ENCODE results near the gene CCL25. TPM values are rescaled to one million over a fixed set of nuclear protein-coding genes. Genes with fewer than 3 reads are reported as not detected.

CCL25 gene
- total and polyA plus RNA-seq, 2 of the 13 experiments (the other 11 are each of a cell fraction or from before 2014, with no cell fraction given), result not detected

GRCh38 chr19:8085598-8086408 is 33.2 kb downstream of the CCL25 start (continued):
- no peak for TF ChIP-seq SYNCRIP (IDR thresholded peaks at IDR 0.05; ENCODE audit: insufficient read depth, low read depth, low read length)
- TF ChIP-seq CREB1 (IDR thresholded peaks at IDR 0.05), result peak; percentile 41; the same call in 1 of the 2 replicates
- no peak for TF ChIP-seq CREB1 (CRISPR knock-in tag; IDR thresholded peaks at IDR 0.05)
- TF ChIP-seq ZNF263 (CRISPR knock-in tag; IDR thresholded peaks at IDR 0.05), result 0 out of 2 replicates have a peak, but pooled peaks have one; percentile 15
- TF ChIP-seq REST (IDR thresholded peaks at IDR 0.05; ENCODE audit: borderline replicate concordance in 1 of 2, low read depth in 1 of 2, low read length in 2 of 2), result no peak
- no peak for TF ChIP-seq ZNF24 (IDR thresholded peaks at IDR 0.05)
- no peak for TF ChIP-seq ZSCAN9 (CRISPR knock-in tag; IDR thresholded peaks at IDR 0.05; ENCODE audit: borderline replicate concordance)
- no peak for TF ChIP-seq EHMT2 (IDR thresholded peaks at IDR 0.05; ENCODE audit: borderline replicate concordance, low read depth, low read length)
- TF ChIP-seq ZNF724P (CRISPR knock-in tag; IDR thresholded peaks at IDR 0.05; ENCODE audit: borderline replicate concordance), result no peak
- no peak for TF ChIP-seq AGO1 (IDR thresholded peaks at IDR 0.05; ENCODE audit: low read depth, low read length, poor library complexity, severe bottlenecking)
- no peak for TF ChIP-seq RNF2 (conservative IDR thresholded peaks at IDR 0.05; ENCODE audit: low read depth)
- peak; percentile 68 for TF ChIP-seq IRF2 (CRISPR knock-in tag; IDR thresholded peaks at IDR 0.05)
- no peak for TF ChIP-seq ZSCAN29 (CRISPR knock-in tag; conservative IDR thresholded peaks at IDR 0.05)
- TF ChIP-seq, protein P1, sequence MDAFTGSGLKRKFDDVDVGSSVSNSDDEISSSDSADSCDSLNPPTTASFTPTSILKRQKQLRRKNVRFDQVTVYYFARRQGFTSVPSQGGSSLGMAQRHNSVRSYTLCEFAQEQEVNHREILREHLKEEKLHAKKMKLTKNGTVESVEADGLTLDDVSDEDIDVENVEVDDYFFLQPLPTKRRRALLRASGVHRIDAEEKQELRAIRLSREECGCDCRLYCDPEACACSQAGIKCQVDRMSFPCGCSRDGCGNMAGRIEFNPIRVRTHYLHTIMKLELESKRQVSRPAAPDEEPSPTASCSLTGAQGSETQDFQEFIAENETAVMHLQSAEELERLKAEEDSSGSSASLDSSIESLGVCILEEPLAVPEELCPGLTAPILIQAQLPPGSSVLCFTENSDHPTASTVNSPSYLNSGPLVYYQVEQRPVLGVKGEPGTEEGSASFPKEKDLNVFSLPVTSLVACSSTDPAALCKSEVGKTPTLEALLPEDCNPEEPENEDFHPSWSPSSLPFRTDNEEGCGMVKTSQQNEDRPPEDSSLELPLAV (CRISPR knock-in tag; conservative IDR thresholded peaks at IDR 0.05; ENCODE audit: low read depth), result no peak
- TF ChIP-seq NR2F2 (IDR thresholded peaks at IDR 0.05; ENCODE audit: borderline replicate concordance, low read depth), result peak; percentile 88
- no peak for TF ChIP-seq NKX3-1 (CRISPR knock-in tag; IDR thresholded peaks at IDR 0.05)
- TF ChIP-seq, protein P2, sequence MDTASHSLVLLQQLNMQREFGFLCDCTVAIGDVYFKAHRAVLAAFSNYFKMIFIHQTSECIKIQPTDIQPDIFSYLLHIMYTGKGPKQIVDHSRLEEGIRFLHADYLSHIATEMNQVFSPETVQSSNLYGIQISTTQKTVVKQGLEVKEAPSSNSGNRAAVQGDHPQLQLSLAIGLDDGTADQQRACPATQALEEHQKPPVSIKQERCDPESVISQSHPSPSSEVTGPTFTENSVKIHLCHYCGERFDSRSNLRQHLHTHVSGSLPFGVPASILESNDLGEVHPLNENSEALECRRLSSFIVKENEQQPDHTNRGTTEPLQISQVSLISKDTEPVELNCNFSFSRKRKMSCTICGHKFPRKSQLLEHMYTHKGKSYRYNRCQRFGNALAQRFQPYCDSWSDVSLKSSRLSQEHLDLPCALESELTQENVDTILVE (CRISPR knock-in tag; IDR thresholded peaks at IDR 0.05), result peak; percentile 78; the same call in 1 of the 2 replicates
- no peak for TF ChIP-seq ZNF773 (CRISPR knock-in tag; IDR thresholded peaks at IDR 0.05; ENCODE audit: borderline replicate concordance)
- TF ChIP-seq TOPORS (CRISPR knock-in tag; IDR thresholded peaks at IDR 0.05), result no peak
- TF ChIP-seq ZNF703 (CRISPR knock-in tag; IDR thresholded peaks at IDR 0.05; ENCODE audit: borderline replicate concordance), result no peak
- peak; percentile 20; the same call in 1 of the 2 replicates for TF ChIP-seq MXD4 (CRISPR knock-in tag; IDR thresholded peaks at IDR 0.05)
- TF ChIP-seq ZNF563 (CRISPR knock-in tag; IDR thresholded peaks at IDR 0.05), result no peak
- TF ChIP-seq, protein P3, sequence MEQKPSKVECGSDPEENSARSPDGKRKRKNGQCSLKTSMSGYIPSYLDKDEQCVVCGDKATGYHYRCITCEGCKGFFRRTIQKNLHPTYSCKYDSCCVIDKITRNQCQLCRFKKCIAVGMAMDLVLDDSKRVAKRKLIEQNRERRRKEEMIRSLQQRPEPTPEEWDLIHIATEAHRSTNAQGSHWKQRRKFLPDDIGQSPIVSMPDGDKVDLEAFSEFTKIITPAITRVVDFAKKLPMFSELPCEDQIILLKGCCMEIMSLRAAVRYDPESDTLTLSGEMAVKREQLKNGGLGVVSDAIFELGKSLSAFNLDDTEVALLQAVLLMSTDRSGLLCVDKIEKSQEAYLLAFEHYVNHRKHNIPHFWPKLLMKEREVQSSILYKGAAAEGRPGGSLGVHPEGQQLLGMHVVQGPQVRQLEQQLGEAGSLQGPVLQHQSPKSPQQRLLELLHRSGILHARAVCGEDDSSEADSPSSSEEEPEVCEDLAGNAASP (CRISPR knock-in tag; IDR thresholded peaks at IDR 0.05; ENCODE audit: borderline replicate concordance), result peak; percentile 52; the same call in 1 of the 2 replicates

Data from HepG2 (cell line).